HG03139 (cell line): ENCODE data around the gene SPIN4.
"Not testable (repeated sequence)": the region's sequence is repeated elsewhere in the genome, so short reads cannot be mapped to it uniquely, and the experiment has no call there.

Source experiments
- ATAC-seq: cut with Tn5 transposase; IDR thresholded peaks from one replicate; pipeline ENCODE4 v1.9.1; 2021; ENCODE audit not compliant: unreplicated experiment

SPIN4 gene

DNA sequence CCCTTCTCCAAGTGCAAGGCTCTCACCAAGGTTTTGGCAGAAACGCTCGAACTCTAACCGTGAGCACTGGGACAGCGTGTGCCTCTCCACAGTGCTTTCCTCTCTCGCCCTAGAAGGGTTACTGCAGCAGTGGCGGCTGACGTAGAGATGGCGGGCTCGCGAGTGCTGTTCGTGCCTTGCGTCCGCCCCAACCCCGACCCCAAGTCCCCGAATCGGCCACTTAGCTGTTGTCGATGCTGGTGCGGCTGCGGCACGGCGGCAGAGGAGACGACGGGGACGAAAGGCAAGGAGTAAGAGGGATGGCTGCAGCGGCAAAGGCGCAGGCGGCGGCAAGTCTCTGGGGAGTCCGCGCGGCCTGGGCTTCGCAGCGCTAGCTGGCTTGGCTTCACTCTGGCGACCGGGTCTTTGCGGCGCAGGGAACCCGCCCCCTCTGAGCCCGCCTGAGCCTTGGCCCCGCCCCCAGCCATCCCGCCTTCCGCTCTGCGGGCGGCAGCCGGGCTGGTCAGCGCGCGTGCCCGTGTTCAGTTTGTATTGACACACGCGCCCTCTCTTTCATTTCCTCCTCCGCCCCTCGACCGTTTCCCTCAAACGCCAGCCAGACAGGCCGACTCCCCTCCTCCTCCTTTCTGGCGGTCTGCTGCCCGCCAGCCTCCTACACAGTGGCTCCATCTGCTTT lies at the start of gene SPIN4:
Gene SPIN4 (minus strand): TSS at position 392 of the 676 bp plus-strand sequence. CDS start 513 bp downstream, outside the sequence.
- peak; percentile 92 for ATAC-seq

DNA sequence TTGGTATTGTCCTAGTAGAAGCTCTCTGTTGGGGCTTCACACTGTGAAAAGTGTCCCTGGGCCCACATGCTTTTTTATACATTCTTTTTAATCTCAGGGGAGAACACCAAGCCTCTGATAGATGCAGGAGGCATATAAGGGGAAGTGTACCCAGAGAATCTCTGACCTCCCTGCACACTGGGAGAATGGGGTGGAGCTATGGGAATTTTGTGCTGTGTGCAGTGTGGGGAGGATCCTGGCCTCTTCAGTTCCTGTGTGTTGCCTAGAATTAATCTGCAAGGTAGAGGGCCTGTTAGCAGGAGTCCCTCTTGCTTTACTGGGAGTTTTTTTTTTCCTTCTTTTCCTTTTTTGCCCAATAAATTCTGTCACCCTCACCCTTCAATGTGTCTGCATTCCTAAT lies 49.2 kb upstream of the SPIN4 start:
- ATAC-seq, result no peak

DNA sequence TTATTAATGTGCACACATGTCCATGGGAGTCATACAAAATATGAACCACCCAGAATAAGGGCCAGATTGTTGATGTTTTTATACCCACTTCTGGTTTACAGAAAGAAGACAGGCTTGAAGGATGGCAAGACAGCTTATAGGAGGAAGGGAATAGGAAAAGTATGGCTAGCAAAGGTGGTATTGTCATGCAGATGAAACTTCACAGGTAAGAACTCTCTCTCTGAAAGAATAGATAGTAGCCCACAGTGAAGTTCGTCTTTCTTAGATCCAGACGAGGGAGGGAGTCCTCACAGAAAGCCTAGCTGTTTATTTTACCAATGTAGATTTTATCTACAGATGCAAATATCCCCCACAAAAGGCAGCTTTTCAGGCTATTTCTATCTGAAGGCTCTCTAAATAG lies 43.7 kb upstream of the SPIN4 start:
- no peak for ATAC-seq

DNA sequence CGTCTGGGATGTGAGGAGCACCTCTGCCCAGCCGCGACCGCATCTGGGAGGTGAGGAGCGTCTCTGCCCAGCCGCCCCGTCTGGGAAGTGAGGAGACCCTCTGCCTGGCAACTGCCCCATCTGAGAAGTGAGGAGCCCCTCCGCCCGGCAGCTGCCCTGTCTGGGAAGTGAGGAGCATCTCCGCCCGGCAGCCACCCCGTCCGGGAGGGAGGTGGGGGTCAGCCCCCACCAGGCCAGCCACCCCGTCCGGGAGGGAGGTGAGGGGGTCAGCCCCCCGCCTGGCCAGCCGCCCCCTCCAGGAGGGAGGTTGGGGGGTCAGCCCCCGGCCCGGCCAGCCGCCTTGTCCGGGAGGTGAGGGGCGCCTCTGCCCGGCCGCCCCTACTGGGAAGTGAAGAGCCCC lies 42.0 kb upstream of the SPIN4 start:
- not testable (repeated sequence) for ATAC-seq

DNA sequence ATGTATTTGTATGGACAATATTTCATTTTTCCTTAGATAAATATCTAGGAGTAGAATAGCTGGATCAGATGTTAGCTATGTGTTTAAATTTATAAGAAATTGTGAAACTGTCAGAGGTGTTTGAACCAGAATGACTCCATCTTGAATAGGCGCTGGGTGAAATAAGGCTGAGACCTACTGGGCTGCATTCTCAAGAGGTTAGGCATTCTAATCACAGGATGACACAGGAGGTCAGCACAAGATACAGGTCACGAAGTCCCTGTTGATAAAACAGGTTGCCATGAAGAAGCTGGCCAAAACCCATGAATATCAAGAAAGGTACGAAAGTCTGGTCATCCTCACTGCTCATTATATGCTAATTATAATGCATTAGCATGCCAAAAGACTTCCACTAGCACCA lies 36.3 kb upstream of the SPIN4 start:
- no peak for ATAC-seq

DNA sequence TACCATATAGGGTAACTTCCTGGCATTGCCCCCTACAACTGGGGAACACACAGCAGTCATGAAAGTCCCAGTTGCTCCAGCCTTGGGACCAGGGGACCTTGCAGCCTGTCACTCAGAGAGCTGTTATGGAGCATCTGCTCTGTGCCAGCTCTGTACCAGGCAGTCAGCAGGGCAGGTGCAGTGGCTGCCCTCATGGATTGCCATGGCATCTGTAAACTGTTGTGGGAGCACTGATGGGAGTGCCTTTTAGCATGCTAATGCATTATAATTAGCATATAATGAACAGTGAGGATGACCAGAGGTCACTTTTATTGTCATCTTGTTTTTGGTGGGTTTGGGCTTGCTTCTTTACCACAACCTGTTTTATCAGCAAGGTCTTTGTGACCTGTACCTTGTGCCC lies 33.1 kb upstream of the SPIN4 start:
- not testable (repeated sequence) for ATAC-seq

DNA sequence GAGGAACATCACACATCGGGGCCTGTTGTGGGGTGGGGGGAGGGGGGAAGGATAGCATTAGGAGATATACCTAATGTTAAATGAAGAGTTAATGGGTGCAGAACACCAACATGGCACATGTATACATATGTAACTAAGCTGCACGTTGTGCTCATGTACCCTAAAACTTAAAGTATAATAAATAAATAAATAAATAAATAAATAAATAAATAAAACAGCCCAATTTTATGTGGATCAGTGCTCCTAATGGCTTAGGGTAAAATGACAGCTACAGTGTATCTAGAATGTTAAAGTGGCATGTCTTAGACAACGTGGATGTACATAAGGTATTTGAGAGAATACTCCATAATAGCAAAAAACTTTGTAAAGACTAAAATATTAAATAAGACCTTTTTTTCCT lies 21.9 kb upstream of the SPIN4 start:
- ATAC-seq, result not testable (repeated sequence)

DNA sequence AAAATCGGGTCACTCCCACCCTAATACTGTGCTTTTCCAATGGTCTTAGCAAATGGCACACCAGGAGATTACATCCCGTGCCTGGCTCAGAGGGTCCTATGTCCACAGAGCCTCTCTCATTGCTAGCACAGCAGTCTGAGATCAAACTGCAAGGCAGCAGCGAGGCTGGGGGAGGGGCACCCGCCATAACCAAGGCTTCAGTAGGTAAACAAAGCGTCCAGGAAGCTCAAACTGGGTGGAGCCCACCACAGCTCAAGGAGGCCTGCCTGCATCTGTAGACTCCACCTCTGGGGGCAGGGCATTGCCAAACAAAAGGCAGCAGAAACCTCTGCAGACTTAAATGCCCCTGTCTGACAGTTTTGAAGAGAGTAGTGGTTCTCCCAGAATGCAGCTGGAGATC lies 16.6 kb upstream of the SPIN4 start:
- ATAC-seq, result not testable (repeated sequence)

DNA sequence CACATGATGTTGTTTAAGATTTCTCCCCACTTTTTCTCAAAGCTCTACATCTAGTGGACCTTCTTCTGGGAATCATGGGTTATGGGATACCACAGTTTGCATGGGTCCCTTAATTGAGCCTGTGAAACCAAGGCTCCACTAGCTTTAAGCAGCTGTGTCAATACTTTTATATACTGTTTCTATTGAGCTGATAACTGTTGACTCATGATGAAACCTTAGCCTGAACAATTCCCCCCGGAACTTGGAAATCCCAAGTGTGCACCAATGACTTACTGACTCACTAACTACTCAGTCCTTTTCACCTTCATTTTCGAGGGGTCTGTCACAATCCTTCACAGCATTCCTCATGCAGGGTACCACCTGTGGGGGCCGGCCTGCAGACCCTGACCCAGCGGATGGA lies 12.7 kb upstream of the SPIN4 start:
- ATAC-seq, result no peak

DNA sequence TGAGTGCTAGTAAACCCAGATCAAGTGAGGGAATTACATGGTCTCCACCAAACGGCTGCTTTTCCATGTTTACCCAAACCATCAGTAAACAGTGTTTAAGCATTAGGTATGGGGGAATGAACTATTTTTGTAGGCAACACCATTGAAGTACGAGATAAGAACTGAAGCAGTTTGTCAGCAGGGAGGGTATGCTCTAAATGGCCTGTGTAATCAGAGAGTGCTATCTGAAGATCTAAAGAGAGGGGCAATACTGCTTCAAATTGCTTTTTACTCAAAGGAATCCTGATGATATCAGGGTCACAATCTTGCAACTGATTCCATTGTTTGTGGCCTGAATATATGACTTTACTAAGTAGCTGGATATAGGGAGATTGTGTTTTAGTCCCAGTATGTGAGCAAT lies 10.4 kb upstream of the SPIN4 start:
- ATAC-seq, result no peak

DNA sequence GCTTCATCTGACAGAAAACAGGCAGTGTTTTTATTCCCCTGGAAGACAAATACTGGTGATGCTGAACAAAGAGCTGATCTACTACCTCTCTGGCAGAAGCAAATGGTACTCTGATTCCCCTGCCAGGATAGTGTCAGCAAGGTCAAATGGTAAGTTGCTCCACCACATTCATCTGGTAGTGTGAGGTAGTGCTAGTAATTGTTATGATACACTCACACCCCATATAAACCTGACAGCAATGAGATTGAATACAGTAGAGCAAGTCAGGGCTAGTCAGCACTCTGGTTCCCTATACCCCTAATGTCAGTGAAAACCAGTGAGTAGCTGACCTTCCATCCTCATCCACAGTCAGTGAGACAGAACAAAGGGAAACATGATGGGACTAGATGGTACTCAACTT lies 3.4 kb upstream of the SPIN4 start:
- no peak for ATAC-seq

DNA sequence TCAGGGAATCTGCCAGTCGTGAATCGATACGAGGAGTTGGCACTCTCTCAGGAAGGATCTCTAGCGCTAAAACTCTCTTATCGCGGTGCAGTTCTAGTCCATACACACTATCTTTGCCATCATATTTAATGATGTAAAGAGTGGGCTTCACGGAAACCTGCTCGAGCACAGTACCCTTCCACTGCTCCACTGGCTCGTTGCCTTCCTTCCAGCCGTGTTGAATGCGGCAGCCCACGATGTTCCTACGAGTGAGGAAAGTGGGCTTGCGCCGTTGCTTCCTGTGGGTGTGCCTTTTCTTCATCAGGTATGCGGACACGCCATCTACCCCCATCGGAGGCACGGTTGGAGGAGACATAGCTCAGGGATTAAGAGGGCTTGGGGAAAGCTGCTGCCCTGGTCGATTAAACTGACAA lies 661 bp downstream of the SPIN4 start:
- peak; percentile 30 for ATAC-seq

DNA sequence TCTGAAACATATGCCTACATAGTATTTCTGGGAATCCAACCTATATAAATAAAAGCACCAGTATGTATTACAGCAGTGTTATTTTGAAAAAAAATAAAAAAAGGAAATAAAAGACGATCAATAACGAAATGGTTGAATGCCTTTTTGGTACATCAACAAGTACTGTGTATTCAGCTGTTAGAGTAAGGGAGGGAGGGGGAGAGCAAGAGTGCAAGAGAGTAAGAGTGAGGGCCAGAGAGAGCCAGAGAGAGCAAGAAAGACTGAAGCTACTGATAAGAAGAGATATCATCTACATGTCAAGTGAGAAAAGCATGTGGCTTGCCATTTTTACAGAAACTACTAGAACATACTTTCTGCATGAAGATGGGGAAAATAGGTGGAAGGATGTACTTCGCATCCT lies 1.8 kb downstream of the SPIN4 start:
- no peak for ATAC-seq

DNA sequence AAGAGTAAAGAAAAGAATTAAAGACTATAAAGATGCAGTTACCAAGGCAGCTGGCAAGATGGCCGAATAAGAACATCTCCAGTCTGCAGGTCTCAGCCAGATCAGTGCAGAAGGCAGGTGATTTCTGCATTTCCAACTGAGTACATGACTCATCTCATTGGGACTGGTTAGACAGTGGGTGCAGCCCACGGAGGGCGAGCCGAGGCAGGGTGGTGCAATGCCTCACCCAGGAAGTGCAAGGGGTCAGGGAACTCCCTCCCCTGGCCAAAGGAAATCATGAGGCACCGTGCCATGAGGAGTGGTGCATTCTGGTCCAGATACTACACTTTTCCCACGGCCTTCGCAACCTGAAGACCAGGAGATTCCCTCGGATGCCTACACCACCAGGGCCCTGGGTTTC lies 20.5 kb downstream of the SPIN4 start:
- ATAC-seq, result no peak

DNA sequence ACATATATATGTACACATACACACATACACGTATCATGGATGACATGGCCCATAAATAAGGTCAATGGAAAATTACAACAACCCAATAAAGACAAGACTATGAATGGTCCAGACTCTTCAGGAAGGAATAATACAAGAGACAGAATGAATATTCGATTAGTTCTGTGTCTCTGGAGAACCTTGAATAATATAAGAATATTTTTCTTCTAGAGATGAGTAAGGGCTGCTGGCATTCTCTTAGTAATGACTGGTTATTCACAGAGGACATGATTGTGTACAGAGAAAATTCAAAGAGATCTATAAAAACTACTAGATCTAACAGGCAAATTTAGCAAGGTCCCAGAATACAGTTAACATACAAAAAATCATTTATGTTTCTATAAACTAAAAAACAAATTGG lies 23.3 kb downstream of the SPIN4 start:
- ATAC-seq, result no peak

DNA sequence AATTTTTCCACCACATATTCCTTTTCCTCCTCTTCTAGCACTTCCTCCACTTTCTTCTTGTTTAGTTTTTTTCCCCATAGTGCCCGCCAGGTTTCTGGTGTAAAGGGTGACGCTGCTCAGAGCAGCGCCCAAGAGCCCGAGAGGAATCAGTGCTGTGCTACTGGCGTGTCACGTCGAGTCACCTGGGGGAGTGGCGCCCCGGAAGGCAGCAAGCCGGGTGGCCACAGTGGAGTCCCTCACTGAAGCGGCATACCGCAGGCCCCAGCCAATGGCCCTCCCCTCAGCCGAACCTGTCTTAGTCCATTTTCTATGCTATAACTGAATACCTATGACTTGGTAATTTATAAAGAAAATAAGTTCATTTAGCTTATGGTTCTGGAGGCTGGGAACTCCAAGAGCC lies 51.5 kb downstream of the SPIN4 start:
- ATAC-seq, result no peak
